ENCODE measurements around the gene RMND5A. TPM values are rescaled to one million over a fixed set of nuclear protein-coding genes. Genes with fewer than 3 reads are reported as not detected.

Gene RMND5A
- total RNA-seq, 1 experiment from 2014 or later: 59.9 TPM

- no peaks in the 10 kb centered on the region for H3K36me3 ChIP-seq (ENCODE audit: control insufficient read depth, insufficient read depth, low read length)
- H3K4me3 ChIP-seq (ENCODE audit: low read depth, low read length): peak overlapping the region; percentile 77
- intact Hi-C loops (cut with micrococcal nuclease; ENCODE audit: unreplicated experiment): loop anchor here (1.0 kb wide), 1 partner anchor 43 kb away; no protein-coding TSS in a partner anchor
- no peak for DNase-seq
- TSS peak; percentile 80 for BruUV-seq (replicated peaks)
- H3K36me3 Mint-ChIP-seq (ENCODE audit: insufficient read depth, unreplicated experiment): peaks cover 19% of the 10 kb centered on the region
- H3K9me3 ChIP-seq: no peaks in the 10 kb centered on the region
- POLR2A ChIA-PET: interaction anchor here (0.6 kb wide), 1 partner anchor 15 kb away, joined by 4 read pairs; no protein-coding TSS in a partner anchor
- CTCF ChIA-PET: interaction anchor here (0.9 to 1.3 kb wide), 3 partner anchors 17 to 1507 kb away, joined by 3 to 5 read pairs (median 5); no protein-coding TSS in a partner anchor
- peak overlapping the region; percentile 28 for H3K27ac Mint-ChIP-seq (ENCODE audit: unreplicated experiment)
- no peaks in the 10 kb centered on the region for H3K27me3 ChIP-seq (replicated peaks; ENCODE audit: control insufficient read depth, insufficient read depth, low read length)
- H3K9me3 Mint-ChIP-seq (ENCODE audit: unreplicated experiment): no peaks in the 10 kb centered on the region
- TF ChIP-seq CTCF (IDR thresholded peaks at IDR 0.05; ENCODE audit: insufficient read depth in 1 of 2, low read depth in 1 of 2, low read length in 1 of 2, severe bottlenecking in 1 of 2, unreplicated experiment in 1 of 2): no peak
- no peaks in the 10 kb centered on the region for H3K4me1 Mint-ChIP-seq (ENCODE audit: low read depth, unreplicated experiment)
- H3K4me3 Mint-ChIP-seq (ENCODE audit: unreplicated experiment): peak overlapping the region; percentile 77
- H3K27me3 Mint-ChIP-seq (ENCODE audit: insufficient read depth, unreplicated experiment): no peaks in the 10 kb centered on the region
- no peaks in the 10 kb centered on the region for H3K4me1 ChIP-seq
Measured at GRCh38 chr2:86807133-86807467, 87.0 kb downstream of the RMND5A start.

DNA sequence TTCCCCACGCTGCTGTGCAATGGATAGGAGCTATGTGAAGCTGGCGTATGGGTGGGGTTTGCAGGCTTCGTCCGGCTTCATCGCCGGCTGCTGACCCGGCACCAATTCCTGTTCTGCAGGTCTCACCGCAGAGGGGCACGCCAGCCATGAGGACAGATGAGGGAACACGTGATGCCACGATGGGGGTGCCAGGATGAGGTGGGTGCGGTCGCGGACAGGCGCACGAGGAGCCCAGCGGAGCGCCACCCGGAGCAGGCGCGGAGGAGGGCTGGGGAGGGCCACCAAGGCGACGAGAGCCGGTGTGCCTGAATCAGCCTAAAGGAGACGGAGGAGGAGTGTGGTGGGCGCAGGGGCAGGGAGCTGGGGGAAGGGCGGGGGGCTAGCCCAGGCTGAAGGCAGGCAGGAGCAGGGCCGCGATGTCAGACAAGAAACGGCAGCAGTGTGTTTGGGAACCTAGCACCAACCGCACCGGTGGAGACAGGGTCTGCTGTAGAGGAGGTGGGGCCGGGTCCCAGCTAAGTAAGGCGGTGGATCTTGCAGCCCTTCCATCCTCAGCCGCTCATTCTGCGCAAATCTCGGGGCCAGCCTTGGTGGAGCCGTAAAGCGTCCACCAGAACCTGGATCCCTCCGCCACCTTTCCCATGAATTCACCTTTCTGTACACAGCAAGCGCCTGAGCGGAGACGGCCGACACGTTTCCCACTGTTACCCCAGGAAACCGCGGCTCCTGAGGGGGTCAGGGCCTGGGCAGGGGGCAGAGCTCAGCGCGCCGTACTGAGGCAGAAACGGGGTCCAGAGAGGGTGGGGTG, 87.6 kb downstream of the RMND5A start:
- no TSS peak for BruUV-seq (replicated peaks)
- CTCF ChIA-PET: interaction anchor here (0.9 to 1.3 kb wide), 4 partner anchors 17 to 1507 kb away, joined by 3 to 8 read pairs (median 5); no protein-coding TSS in a partner anchor
- peak overlapping the region; percentile 77 for H3K4me3 Mint-ChIP-seq (ENCODE audit: unreplicated experiment)
- H3K4me1 Mint-ChIP-seq (ENCODE audit: low read depth, unreplicated experiment): no peaks in the 10 kb centered on the region
- H3K9me3 ChIP-seq: no peaks in the 10 kb centered on the region
- H3K27ac Mint-ChIP-seq (ENCODE audit: unreplicated experiment): peak overlapping the region; percentile 28
- no peaks in the 10 kb centered on the region for H3K27me3 ChIP-seq (replicated peaks; ENCODE audit: control insufficient read depth, insufficient read depth, low read length)
- POLR2A ChIA-PET: interaction anchor here (0.6 kb wide), 1 partner anchor 15 kb away, joined by 4 read pairs; no protein-coding TSS in a partner anchor
- H3K36me3 Mint-ChIP-seq (ENCODE audit: insufficient read depth, unreplicated experiment): peaks cover 19% of the 10 kb centered on the region
- no peaks in the 10 kb centered on the region for H3K9me3 Mint-ChIP-seq (ENCODE audit: unreplicated experiment)
- no peaks in the 10 kb centered on the region for H3K4me1 ChIP-seq
- no peaks in the 10 kb centered on the region for H3K36me3 ChIP-seq (ENCODE audit: control insufficient read depth, insufficient read depth, low read length)
- peak; percentile 83 to 85 for DNase-seq
- H3K27me3 Mint-ChIP-seq (ENCODE audit: insufficient read depth, unreplicated experiment): no peaks in the 10 kb centered on the region
- H3K4me3 ChIP-seq (ENCODE audit: low read depth, low read length): peak overlapping the region; percentile 77
- intact Hi-C loops (cut with micrococcal nuclease; ENCODE audit: unreplicated experiment): loop anchor here (1.0 to 2.0 kb wide), 2 partner anchors 21 to 43 kb away; no protein-coding TSS in a partner anchor
- no peak for TF ChIP-seq CTCF (IDR thresholded peaks at IDR 0.05; ENCODE audit: insufficient read depth in 1 of 2, low read depth in 1 of 2, low read length in 1 of 2, severe bottlenecking in 1 of 2, unreplicated experiment in 1 of 2)

DNA sequence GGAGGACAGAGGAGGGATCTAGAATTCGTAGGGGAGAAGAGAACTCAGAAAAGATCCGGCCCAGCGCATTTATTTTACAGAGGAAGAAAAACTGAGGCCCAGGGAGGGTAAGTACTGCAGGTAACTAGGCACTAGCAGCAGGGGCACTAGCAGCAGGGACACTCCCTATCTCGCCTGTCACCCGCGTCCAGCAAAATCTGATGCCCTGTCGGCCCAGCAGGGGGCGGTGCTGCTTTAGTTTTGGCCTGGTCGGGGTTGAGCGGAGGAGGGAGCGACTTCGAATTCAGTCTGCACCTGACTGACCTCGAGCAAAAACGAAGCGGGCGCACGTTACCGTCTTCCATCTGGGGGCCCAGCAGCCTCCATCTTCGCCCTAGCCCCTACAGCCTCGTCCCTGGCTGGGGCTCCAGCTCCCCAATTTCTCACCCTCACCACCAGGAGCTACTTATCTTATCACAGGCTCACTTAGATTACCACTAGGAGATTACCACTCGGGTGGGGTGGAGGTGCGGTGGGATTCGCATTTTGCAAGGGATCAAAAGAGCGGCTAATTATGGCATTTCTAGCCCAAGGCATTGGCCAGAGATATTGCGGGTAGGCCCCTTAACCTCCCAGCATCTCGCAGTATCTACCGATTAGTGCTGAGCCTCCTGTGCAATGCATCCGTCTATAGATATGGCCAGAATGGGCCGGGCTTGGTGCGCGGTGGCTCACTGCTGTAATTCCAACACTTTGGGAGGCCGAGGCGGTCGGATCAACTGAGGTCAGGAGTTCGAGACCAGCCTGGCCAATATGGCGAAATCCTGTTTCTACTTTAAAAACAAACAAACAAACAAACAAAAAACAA, 88.4 kb downstream of the RMND5A start:
- BruUV-seq (replicated peaks): TSS peak; percentile 22
- intact Hi-C loops (cut with micrococcal nuclease; ENCODE audit: unreplicated experiment): loop anchor here (2.0 kb wide), 1 partner anchor 20 kb away; no protein-coding TSS in a partner anchor
- H3K4me1 ChIP-seq: no peaks in the 10 kb centered on the region
- DNase-seq: peak; percentile 94 to 97
- Mint-ChIP-seq H3K27ac (ENCODE audit: unreplicated experiment) (peak overlapping the region; percentile 28), H3K36me3 (ENCODE audit: insufficient read depth, unreplicated experiment) (peaks cover 19% of the 10 kb centered on the region), H3K4me1 (ENCODE audit: low read depth, unreplicated experiment) (no peaks in the 10 kb centered on the region), H3K9me3 (ENCODE audit: unreplicated experiment) (no peaks in the 10 kb centered on the region), H3K27me3 (ENCODE audit: insufficient read depth, unreplicated experiment) (no peaks in the 10 kb centered on the region), H3K4me3 (ENCODE audit: unreplicated experiment) (peak overlapping the region; percentile 77)
- peak; percentile 93 to 96 for TF ChIP-seq CTCF (IDR thresholded peaks at IDR 0.05; ENCODE audit: insufficient read depth in 1 of 2, low read depth in 1 of 2, low read length in 1 of 2, severe bottlenecking in 1 of 2, unreplicated experiment in 1 of 2)
- ChIA-PET CTCF (interaction anchor here (0.9 kb wide), 2 partner anchors 413 to 1508 kb away, joined by 5 to 8 read pairs; no protein-coding TSS in a partner anchor), POLR2A (no interaction called here)
- H3K27me3 ChIP-seq (replicated peaks; ENCODE audit: control insufficient read depth, insufficient read depth, low read length): no peaks in the 10 kb centered on the region
- no peaks in the 10 kb centered on the region for H3K9me3 ChIP-seq
- H3K4me3 ChIP-seq (ENCODE audit: low read depth, low read length): peak overlapping the region; percentile 77
- no peaks in the 10 kb centered on the region for H3K36me3 ChIP-seq (ENCODE audit: control insufficient read depth, insufficient read depth, low read length)

Measured in Caco-2 (cell line).